PC-9 (cell line): ENCODE data around the gene EMC10.

Source experiments
- EZH2 ChIP-seq: fragments of 200-600 bp; sonication (generic); IDR thresholded peaks from 2 replicates; pipeline ENCODE4 v1.8.0; 2017; ENCODE audit warnings: antibody characterized with exemption, low read depth
- TF ChIP-seq, protein P1 (sequence below): fragments of 200-600 bp; sonication (generic); conservative IDR thresholded peaks from 2 replicates; pipeline ENCODE4 v1.6.1; 2017; ENCODE audit warnings: mixed run types, antibody characterized with exemption, mild to moderate bottlenecking, moderate library complexity

GRCh38 chr19:50537769-50538230 is 61.5 kb downstream of the EMC10 start:
- TF ChIP-seq, protein P1, sequence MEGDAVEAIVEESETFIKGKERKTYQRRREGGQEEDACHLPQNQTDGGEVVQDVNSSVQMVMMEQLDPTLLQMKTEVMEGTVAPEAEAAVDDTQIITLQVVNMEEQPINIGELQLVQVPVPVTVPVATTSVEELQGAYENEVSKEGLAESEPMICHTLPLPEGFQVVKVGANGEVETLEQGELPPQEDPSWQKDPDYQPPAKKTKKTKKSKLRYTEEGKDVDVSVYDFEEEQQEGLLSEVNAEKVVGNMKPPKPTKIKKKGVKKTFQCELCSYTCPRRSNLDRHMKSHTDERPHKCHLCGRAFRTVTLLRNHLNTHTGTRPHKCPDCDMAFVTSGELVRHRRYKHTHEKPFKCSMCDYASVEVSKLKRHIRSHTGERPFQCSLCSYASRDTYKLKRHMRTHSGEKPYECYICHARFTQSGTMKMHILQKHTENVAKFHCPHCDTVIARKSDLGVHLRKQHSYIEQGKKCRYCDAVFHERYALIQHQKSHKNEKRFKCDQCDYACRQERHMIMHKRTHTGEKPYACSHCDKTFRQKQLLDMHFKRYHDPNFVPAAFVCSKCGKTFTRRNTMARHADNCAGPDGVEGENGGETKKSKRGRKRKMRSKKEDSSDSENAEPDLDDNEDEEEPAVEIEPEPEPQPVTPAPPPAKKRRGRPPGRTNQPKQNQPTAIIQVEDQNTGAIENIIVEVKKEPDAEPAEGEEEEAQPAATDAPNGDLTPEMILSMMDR = peak; percentile 86
- TF ChIP-seq EZH2 = no peak
